Measurements from ENCODE around the gene ATG9B. TPM values are rescaled to one million over a fixed set of nuclear protein-coding genes. Genes with fewer than 3 reads are reported as not detected.

ATG9B gene
- total and polyA plus RNA-seq, 9 of the 15 experiments (the other 6 are each of a cell fraction or from before 2014, with no cell fraction given), result 0.29 to 8.0 (median 2.1) TPM

- DNase-seq (ENCODE audit: extremely low read depth in 1 of 4, low spot score in 3 of 4) (no peak), ATAC-seq (no peak), FAIRE-seq (no peak)
- H3K79me2 ChIP-seq (ENCODE audit: control insufficient read depth, insufficient read depth, low read length), result peaks cover 26% of the 10 kb centered on the region
- no peak overlapping the region for H2AFZ ChIP-seq (ENCODE audit: low read depth, low read length)
- in situ Hi-C loops (cut with MboI) (no loop called here), intact Hi-C loops (cut with micrococcal nuclease) (no loop called here)
- WGBS (ENCODE audit: insufficient coverage, low coverage, missing lambda C conversion rate), result 15% methylated on average over 7 of the region's 7 CpGs
- H3K27me3 ChIP-seq (ENCODE audit: control insufficient read depth in 2 of 2, insufficient read depth in 2 of 2, low read length in 2 of 2), result peaks cover 23 to 29% of the 10 kb centered on the region in 2 experiments
- H3K36me3 ChIP-seq (ENCODE audit: control insufficient read depth, insufficient read depth, low read length), result no peaks in the 10 kb centered on the region
- H3K9me1 ChIP-seq (ENCODE audit: control insufficient read depth, insufficient read depth, low read length), result peaks cover 3% of the 10 kb centered on the region
- peaks cover 9% of the 10 kb centered on the region; the same call in 1 of the 2 replicates for H4K20me1 ChIP-seq (replicated peaks; ENCODE audit: control insufficient read depth, insufficient read depth, low read length)
- no TSS peak for BruUV-seq (replicated peaks)
- ChIA-PET CTCF (ENCODE audit: low intra/inter-chr PET ratio) (interaction anchor here (0.9 to 1.0 kb wide), 2 partner anchors 9 to 81 kb away, joined by 4 to 7 read pairs; no protein-coding TSS in a partner anchor), POLR2A (interaction anchor here (0.7 to 1.6 kb wide), 13 partner anchors 11 to 113 kb away, joined by 3 to 10 read pairs (median 3); partner anchors contain the start of gene NOS3)
- H3K9me3 ChIP-seq (replicated peaks; ENCODE audit: control insufficient read depth, insufficient read depth, low read depth, low read length), result no peaks in the 10 kb centered on the region
- H3K27ac ChIP-seq (ENCODE audit: extremely low read depth, low read depth, low read length), result no peak overlapping the region
- peaks cover 37 to 55% of the 10 kb centered on the region in 2 experiments for H3K4me1 ChIP-seq (replicated peaks in 1 of 2; ENCODE audit: control insufficient read depth in 2 of 2, insufficient read depth in 2 of 2, low read length in 2 of 2)
- TF ChIP-seq MIER1 (IDR thresholded peaks at IDR 0.05; ENCODE audit: low read depth) (0 out of 2 replicates have a peak, but pooled peaks have one; percentile 3), TEAD2 (tag; IDR thresholded peaks at IDR 0.05) (no peak)
- peak overlapping the region; percentile 85 for H3K4me2 ChIP-seq (ENCODE audit: insufficient read depth, low read length)
- H3K4me3 ChIP-seq, result no peak overlapping the region
- peak overlapping the region in 1 of 2 experiments; percentile 77; a peak in 2 of 4 replicates for H3K9ac ChIP-seq (ENCODE audit: insufficient read depth in 1 of 2, low read depth in 2 of 2, low read length in 2 of 2)
These were observed 44.4 kb downstream of the ATG9B start for GRCh38 chr7:150979713-150980390.

GRCh38 chr7:150978126-150978789, 46.0 kb downstream of the ATG9B start, which contains the start of gene KCNH2:
Gene KCNH2 (minus strand): TSS chr7:150978321. CDS start chr7:150977913, 408 bp downstream.
- peak within 1 kb of the TSS; percentile 57 to 90 for H3K9ac ChIP-seq (ENCODE audit: insufficient read depth in 1 of 2, low read depth in 2 of 2, low read length in 2 of 2)
- POLR2A ChIA-PET, result interaction anchor here (0.6 to 1.6 kb wide), 6 partner anchors 9 to 66 kb away, joined by 3 to 10 read pairs (median 3); no protein-coding TSS in a partner anchor
- no peak for TF ChIP-seq MYC (IDR thresholded peaks at IDR 0.05; ENCODE audit: low read depth, low read length)
- TF ChIP-seq MYC (CRISPR knock-in tag; IDR thresholded peaks at IDR 0.05; ENCODE audit: borderline replicate concordance, low read depth), result no peak
- TF ChIP-seq RBFOX2 (IDR thresholded peaks at IDR 0.05; ENCODE audit: low read depth, low read length), result 0 out of 2 replicates have a peak, but pooled peaks have one; percentile 26
- no peak for TF ChIP-seq ZNF280B (CRISPR knock-in tag; IDR thresholded peaks at IDR 0.05)
- TF ChIP-seq GATAD2A (IDR thresholded peaks at IDR 0.05), result 0 out of 2 replicates have a peak, but pooled peaks have one; percentile 24
- peak; percentile 27; the same call in 1 of the 2 replicates for TF ChIP-seq ETS1 (conservative IDR thresholded peaks at IDR 0.05; ENCODE audit: control insufficient read depth, low read depth, low read length)
- peak; percentile 52 for TF ChIP-seq SAP30 (IDR thresholded peaks at IDR 0.05; ENCODE audit: borderline replicate concordance, insufficient read depth, low read depth, low read length, poor library complexity, severe bottlenecking)

More at GRCh38 chr7:150978126-150978789, 46.0 kb downstream of the ATG9B start, which contains the start of gene KCNH2:
- Histone ChIP-seq H2AFZ (ENCODE audit: low read depth, low read length) (peak within 1 kb of the TSS; percentile 90), H3K9me1 (ENCODE audit: control insufficient read depth, insufficient read depth, low read length) (no peaks in the 10 kb centered on the region), H3K79me2 (ENCODE audit: control insufficient read depth, insufficient read depth, low read length) (peaks cover 28% of the 10 kb centered on the region), H3K27ac (ENCODE audit: extremely low read depth, low read depth, low read length) (peak within 1 kb of the TSS; percentile 34), H3K27me3 (ENCODE audit: control insufficient read depth in 2 of 2, insufficient read depth in 2 of 2, low read length in 2 of 2) (peaks cover 23 to 29% of the 10 kb centered on the region in 2 experiments), H4K20me1 (replicated peaks; ENCODE audit: control insufficient read depth, insufficient read depth, low read length) (peaks cover 9% of the 10 kb centered on the region; the same call in 1 of the 2 replicates), H3K4me3 (peak within 1 kb of the TSS; percentile 45), H3K4me1 (replicated peaks in 1 of 2; ENCODE audit: control insufficient read depth in 2 of 2, insufficient read depth in 2 of 2, low read length in 2 of 2) (peaks cover 37 to 71% of the 10 kb centered on the region in 2 experiments), H3K36me3 (ENCODE audit: control insufficient read depth, insufficient read depth, low read length) (peaks cover 9% of the 10 kb centered on the region; the same call in 1 of the 3 replicates), H3K4me2 (ENCODE audit: insufficient read depth, low read length) (peak within 1 kb of the TSS; percentile 94), H3K9me3 (replicated peaks; ENCODE audit: control insufficient read depth, insufficient read depth, low read depth, low read length) (no peaks in the 10 kb centered on the region)
- FAIRE-seq (no peak), DNase-seq (ENCODE audit: extremely low read depth in 1 of 4, low spot score in 3 of 4) (peak; percentile 84 to 99 (median 98)), ATAC-seq (peak; percentile 33)
- intact Hi-C loops (cut with micrococcal nuclease), result no loop called here
- under 1% methylated on average over 52 of the region's 81 CpGs for WGBS (ENCODE audit: insufficient coverage, low coverage, missing lambda C conversion rate)
- in situ Hi-C loops (cut with MboI), result no loop called here
- BruUV-seq (replicated peaks), result no TSS peak
- CTCF ChIA-PET (ENCODE audit: low intra/inter-chr PET ratio), result interaction anchor here (0.8 to 1.0 kb wide), 2 partner anchors 10 to 141 kb away, joined by 3 to 5 read pairs; no protein-coding TSS in a partner anchor
